Spleen (tissue), 7 donors: ENCODE results near the gene MAP2.

Experiments used
- CTCF ChIP-seq, 11 experiments: fragments of 200-600 bp in 7 of 11; fragments of 450-650 bp in 4 of 11; sonication (generic) in 4 of 11; IDR thresholded peaks in 8 of 11; conservative IDR thresholded peaks in 3 of 11; 1 replicate in 7 of 11; 2 replicates in 4 of 11; pipeline versions ENCODE4 v1.4.0 to v1.8.0; 2016 to 2021; ENCODE audit warnings: antibody characterized with exemption in 11 of 11, inconsistent platforms in 4 of 11, mild to moderate bottlenecking in 1 of 11
- POLR2A ChIP-seq, 3 donors: fragments of 450-650 bp; IDR thresholded peaks; one replicate each; pipeline ENCODE4 v1.5.1; 2017; ENCODE audit warnings: antibody characterized with exemption in 3 of 3, mild to moderate bottlenecking in 1 of 3
- POLR2AphosphoS5 ChIP-seq, 3 donors: sonication (generic); formaldehyde crosslinking; IDR thresholded peaks; one replicate each; pipeline ENCODE4 v1.5.1; 2017; ENCODE audit warnings: antibody characterized with exemption in 3 of 3
- donor health status: DM: no; HTN: no; CAD: no; lungs with moderate emphysema.
- donor health status: DM: no; HTN: no; CAD: no.
- donor health status: DM: no; HTN: no; CAD: no.

- TF ChIP-seq CTCF (IDR thresholded peaks at IDR 0.05 in 8 of 11, conservative IDR thresholded peaks at IDR 0.05 in 3 of 11) (no peak), POLR2A (IDR thresholded peaks at IDR 0.05) (no peak), POLR2AphosphoS5 (IDR thresholded peaks at IDR 0.05) (no peak)
These were observed 178.4 kb downstream of the MAP2 start for GRCh38 chr2:209602259-209602658.
